Measurements from ENCODE around the gene NUP188.

The NUP188 gene, protein sequence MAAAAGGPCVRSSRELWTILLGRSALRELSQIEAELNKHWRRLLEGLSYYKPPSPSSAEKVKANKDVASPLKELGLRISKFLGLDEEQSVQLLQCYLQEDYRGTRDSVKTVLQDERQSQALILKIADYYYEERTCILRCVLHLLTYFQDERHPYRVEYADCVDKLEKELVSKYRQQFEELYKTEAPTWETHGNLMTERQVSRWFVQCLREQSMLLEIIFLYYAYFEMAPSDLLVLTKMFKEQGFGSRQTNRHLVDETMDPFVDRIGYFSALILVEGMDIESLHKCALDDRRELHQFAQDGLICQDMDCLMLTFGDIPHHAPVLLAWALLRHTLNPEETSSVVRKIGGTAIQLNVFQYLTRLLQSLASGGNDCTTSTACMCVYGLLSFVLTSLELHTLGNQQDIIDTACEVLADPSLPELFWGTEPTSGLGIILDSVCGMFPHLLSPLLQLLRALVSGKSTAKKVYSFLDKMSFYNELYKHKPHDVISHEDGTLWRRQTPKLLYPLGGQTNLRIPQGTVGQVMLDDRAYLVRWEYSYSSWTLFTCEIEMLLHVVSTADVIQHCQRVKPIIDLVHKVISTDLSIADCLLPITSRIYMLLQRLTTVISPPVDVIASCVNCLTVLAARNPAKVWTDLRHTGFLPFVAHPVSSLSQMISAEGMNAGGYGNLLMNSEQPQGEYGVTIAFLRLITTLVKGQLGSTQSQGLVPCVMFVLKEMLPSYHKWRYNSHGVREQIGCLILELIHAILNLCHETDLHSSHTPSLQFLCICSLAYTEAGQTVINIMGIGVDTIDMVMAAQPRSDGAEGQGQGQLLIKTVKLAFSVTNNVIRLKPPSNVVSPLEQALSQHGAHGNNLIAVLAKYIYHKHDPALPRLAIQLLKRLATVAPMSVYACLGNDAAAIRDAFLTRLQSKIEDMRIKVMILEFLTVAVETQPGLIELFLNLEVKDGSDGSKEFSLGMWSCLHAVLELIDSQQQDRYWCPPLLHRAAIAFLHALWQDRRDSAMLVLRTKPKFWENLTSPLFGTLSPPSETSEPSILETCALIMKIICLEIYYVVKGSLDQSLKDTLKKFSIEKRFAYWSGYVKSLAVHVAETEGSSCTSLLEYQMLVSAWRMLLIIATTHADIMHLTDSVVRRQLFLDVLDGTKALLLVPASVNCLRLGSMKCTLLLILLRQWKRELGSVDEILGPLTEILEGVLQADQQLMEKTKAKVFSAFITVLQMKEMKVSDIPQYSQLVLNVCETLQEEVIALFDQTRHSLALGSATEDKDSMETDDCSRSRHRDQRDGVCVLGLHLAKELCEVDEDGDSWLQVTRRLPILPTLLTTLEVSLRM (N-terminal part only)

DNA sequence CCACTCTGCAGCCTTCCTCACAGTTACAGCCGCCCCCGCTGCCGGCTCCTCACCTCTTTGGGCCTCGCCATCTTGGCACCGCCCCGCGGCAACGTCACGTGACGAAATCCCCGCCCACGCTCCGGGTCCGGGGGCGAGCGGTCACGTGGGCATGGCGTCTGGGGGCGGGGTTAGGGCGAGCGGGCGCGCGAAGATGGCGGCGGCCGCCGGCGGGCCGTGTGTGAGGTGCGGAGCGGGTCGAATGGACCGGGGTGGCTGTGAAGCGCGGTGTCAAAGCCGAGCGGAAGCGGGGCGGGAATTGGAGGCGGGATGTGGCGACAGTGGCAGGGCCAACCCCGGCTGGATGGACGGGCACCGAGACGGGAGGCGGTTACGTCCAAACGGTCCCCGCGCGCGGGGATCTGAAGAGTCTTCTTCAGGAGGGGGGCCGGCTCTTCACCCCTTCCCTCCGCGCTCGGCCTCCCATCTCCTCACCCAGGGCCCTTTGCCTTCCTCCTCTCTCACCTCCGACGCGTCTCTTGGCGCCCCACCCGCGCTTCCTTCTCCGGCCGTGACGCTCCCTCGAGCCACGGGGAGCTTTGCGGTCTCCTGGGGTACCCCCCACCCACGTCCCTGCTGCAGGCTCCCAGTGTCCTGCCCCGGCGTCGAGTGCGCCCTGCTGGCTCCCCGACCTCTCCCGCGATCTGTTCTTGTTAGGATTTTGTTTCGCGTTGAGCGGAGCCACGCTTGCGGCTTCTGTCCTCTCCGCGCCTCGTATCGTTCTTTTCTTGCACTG, at the start of gene NUP188, which contains the start of gene DOLK:
Gene NUP188, plus strand, starts transcription at position 173 of the 775 bp plus-strand sequence. Its CDS starts 21 bp downstream, at position 194.
Gene DOLK, minus strand, starts transcription at position 77 of the 775 bp plus-strand sequence. CDS start 300 bp downstream, outside the sequence.
- DNase-seq (ENCODE audit: low read depth), result peak; percentile 99

DNA sequence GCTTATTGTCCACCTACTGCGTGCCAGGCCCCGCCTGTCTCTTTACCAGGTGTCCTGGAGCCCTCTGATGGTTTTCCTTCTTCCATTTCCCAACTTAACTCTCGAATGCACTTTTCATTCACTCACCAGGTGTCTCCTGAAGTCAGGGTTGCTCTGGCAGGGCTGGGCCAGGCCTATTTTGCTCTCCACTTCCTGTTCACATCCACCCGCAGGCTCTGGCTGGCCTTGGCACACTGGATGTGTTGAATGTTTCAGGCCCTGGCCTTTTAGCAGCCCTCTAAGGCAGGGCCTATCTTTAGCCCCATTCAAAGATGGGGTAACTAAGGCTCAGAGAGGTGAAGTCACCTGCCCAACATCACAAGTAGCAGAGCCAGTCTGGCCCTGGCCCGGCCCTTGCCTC, 49.1 kb upstream of the NUP188 start:
- no peak for DNase-seq (ENCODE audit: low read depth)

GRCh38 chr9:128898845-128899565, 48.5 kb upstream of the NUP188 start:
- DNase-seq (ENCODE audit: low read depth), result no peak

DNA sequence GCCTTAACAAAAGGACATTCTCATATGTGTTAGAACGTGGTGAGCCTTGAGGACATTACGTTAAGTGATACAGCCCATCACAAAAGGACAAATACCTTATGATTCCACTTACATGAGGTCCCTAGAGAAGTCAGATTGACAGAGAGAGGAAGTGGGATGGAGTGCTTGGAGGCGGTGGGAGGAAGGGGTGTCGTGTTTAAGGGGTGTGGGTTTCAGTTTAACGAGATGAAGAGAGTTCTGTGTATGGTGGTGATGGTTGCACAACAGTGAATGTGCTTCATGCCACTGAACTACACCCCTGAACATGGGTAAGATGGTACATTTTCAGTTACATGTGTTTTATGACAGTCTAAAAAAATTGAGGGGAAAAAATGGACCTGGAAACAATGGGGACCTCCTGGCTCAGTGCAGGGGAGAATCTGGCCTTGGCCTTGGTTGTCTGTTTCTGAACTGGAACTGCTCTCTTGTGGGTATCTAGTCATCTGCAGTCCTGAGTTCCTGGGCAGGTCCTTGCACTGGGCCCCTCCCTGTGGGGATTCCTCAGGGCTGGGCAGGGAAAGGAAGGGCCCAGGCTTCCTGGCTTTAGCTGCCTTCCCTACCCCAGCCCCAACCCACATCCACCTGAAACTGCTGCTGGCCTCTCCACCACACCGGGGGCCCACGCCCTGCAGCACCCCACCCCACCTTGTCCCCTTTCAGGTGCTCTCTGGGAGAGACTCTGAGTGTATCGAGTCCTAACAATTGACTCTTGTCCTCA, 47.8 kb upstream of the NUP188 start:
- DNase-seq (ENCODE audit: low read depth), result no peak

DNA sequence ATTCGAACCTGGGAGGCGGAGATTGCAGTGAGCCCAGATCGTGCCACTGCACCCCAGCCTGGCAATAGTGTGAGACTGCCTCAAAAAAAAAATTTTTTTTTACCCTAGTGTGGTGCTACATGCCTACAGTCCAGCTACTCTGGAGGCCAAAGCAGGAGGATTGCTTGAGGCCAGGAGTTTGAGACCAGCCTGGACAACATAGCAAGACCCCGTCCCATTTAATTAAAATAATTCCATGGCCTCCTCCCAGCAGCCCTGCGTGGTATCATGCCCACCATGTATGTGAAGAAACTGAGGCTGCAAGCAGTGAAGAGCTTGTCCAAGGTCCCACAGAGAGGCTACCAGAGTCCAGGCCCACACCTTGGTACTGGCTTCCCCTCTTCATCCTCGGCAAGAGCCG, 46.1 kb upstream of the NUP188 start:
- no peak for DNase-seq (ENCODE audit: low read depth)

DNA sequence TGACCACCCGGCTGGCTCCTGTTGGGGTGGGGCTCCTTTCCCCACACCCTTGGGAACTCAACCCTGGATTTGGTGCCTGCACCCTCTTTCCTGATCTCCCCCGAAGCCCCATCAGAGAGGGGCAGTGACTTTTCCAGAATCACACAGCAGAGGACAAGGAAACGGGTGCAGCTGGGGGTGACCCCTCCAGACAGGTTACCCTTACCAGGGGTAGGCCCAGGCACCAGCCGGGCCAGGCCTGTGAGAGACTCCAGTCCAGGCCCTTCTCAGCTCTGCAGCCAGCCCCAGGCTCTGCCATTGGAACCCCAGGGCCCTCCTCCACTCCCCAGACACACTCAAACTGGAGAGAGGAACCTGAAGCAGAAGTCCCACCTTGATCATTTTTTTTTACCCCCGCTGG, 45.7 kb upstream of the NUP188 start:
- DNase-seq (ENCODE audit: low read depth), result no peak

DNA sequence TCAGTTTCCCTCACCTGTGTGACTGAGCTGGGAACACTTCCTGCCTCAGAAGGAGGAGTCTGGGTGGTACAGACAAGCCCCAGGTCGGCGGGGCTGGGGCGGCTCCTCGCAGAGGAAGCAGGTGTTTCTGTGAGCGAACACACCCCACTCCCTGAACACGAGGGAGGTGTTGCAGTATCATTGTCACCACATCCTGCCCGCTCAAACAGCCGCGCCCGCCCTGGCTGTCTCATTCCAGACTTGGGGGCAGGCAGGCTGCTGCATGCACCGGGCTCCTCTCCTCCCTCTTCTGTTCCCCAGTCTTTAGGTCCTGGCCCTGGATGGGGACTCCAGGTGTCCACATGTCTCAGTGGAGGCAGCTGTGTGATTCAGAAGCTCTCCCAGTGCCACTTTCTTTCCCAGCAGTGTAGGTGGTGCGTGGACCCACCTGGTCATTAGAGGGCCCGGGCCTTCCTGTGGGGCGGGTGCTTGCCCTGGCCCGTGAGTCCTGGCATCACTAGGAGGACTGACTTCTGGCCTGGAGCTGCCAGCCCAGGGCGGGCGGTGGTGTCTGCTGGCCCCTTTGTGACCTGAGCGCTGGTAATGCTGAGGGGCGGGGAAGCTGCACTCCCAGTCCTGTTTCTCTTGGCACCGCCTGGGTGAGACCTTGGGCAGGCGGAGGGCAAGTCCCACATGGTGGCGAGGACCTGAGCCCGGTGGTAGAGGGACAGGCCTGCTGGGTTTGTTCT, 45.0 kb upstream of the NUP188 start:
- peak; percentile 71 for DNase-seq (ENCODE audit: low read depth)

- DNase-seq (ENCODE audit: low read depth), result no peak
Observed at GRCh38 chr9:128903079-128903461, 44.4 kb upstream of the NUP188 start.

DNA sequence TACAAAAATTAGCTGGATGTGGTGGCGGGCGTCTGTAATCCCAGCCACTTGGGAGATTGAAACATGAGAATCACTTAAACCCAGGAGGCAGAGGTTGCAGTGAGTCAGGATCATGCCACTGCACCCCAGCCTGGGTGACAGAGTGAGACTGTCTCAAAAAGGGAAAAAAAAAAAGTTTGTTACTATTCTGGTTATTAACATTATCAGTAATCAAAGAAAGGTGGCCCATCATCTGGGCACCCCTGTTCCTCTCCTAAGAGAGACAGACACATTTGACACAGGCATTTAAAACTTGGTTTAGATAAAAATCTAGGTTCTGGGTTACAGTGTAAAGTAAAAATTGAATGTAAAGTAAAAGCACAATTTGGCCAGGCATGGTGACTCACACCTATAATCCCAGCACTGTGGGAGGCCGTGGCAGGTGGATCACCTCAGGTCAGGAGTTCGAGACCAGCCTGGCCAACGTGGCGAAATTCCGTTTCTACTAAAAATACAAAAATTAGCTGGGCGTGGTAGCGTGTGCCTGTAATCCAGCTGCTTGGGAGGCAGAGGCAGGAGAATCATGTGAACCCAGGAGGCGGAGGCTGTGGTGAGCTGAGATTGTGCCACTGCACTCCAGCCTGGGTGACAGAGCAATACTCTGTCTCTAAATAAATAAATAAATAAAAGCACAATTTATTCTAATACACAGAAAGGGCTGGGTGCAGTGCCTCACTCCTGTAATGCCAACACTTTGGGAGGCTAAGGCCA, 43.5 kb upstream of the NUP188 start:
- no peak for DNase-seq (ENCODE audit: low read depth)

DNA sequence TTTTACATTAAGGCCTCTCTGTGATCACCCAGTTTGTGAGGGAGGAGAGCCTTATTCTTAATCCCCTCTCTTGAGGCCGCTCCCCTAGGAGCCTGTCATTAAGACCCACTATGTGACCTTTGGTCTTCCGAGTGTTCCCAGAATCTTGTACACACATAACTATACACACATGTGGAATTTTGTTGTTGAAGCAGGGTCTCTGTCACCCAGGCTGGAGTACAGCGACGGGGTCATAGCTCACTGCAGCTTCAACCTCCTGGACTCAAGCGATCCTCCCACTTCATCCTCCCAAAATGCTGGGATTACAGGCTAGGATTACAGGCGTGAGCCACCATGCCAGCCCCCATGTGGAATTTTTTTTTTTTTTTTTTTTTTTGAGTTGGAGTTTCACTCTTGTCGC, 41.5 kb upstream of the NUP188 start:
- DNase-seq (ENCODE audit: low read depth), result no peak

GRCh38 chr9:128906741-128907140, 40.8 kb upstream of the NUP188 start:
- DNase-seq (ENCODE audit: low read depth), result no peak

DNA sequence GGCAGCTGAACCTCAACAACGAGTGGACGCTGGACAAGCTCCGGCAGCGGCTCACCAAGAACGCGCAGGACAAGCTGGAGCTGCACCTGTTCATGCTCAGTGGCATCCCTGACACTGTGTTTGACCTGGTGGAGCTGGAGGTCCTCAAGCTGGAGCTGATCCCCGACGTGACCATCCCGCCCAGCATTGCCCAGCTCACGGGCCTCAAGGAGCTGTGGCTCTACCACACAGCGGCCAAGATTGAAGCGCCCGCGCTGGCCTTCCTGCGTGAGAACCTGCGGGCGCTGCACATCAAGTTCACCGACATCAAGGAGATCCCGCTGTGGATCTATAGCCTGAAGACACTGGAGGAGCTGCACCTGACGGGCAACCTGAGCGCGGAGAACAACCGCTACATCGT, 39.1 kb upstream of the NUP188 start:
- no peak for DNase-seq (ENCODE audit: low read depth)

DNA sequence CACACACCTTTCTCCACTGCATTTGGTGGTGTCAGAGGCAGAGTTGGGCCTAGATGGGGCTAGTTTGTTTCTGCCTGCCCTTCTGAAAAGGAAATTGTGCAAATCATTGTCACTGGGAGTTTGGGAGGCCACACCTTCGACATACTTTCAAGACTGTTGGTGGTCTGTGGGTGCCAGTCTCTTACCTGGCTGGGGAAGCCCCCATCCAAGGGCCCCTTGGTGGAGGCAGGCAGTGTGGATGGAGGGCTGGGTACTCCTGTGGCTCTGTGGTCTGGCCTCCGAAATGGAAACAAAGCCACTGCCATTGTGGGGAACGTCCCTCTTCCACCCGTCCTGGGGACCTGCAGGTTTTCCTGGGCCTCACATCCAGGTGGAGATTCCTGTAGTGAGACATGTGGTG, 37.6 kb upstream of the NUP188 start:
- no peak for DNase-seq (ENCODE audit: low read depth)

DNA sequence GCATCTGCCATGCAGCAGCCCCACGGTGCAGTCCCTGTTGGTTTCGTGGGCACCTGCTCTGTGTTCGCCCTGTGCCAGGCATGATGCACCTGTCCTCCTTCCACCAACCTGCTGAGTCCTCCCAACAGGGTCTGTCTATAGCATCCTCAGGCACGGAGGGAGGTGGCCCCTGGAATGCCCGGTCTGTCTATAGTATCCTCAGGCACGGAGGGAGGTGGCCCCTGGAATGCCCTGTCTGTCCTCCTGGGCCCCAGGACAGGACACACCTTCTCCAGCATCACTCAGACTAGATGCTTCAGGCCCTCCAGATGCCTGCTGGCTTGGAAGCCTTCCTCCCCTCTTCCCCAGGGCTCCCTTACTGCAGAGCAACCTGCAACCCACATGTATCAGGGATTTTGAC, 36.6 kb upstream of the NUP188 start:
- DNase-seq (ENCODE audit: low read depth), result no peak

GRCh38 chr9:128911529-128912035, 35.9 kb upstream of the NUP188 start:
- no peak for DNase-seq (ENCODE audit: low read depth)

GRCh38 chr9:128912270-128912853, 35.1 kb upstream of the NUP188 start:
- DNase-seq (ENCODE audit: low read depth), result no peak

GRCh38 chr9:128913048-128913900, 34.2 kb upstream of the NUP188 start:
- DNase-seq (ENCODE audit: low read depth), result no peak

Data from activated T-helper 9 cell treated with anti-CD3 and anti-CD28 coated beads, Interleukin-2, amount 50 U/mL, for 16 hours (primary cell).